Endothelial cell (in vitro differentiated cells): Measurements from ENCODE around the gene RBMS2. TPM values are rescaled to one million over a fixed set of nuclear protein-coding genes. Genes with fewer than 3 reads are reported as not detected.

Source experiments
- DNase-seq: peaks from one replicate; pipeline ENCODE4 v3.0.0; 2021; ENCODE audit warnings: low spot score
- H3K27ac Mint-ChIP-seq: one replicate; pipeline ENCODE4 v1.8.0; 2021; ENCODE audit warnings: mixed read lengths, inconsistent platforms; ENCODE audit not compliant: unreplicated experiment
- H3K27me3 Mint-ChIP-seq: one replicate; pipeline ENCODE4 v1.8.0; 2021; ENCODE audit warnings: mild to moderate bottlenecking, moderate library complexity, mixed read lengths, inconsistent platforms; ENCODE audit not compliant: unreplicated experiment
- H3K36me3 Mint-ChIP-seq: one replicate; pipeline ENCODE4 v1.8.0; 2021; ENCODE audit warnings: mild to moderate bottlenecking, low read depth, mixed read lengths, inconsistent platforms; ENCODE audit not compliant: unreplicated experiment
- H3K4me1 Mint-ChIP-seq: one replicate; pipeline ENCODE4 v1.8.0; 2021; ENCODE audit warnings: mild to moderate bottlenecking, mixed read lengths, inconsistent platforms; ENCODE audit not compliant: unreplicated experiment
- H3K4me3 Mint-ChIP-seq: one replicate; pipeline ENCODE4 v1.8.0; 2021; ENCODE audit warnings: mild to moderate bottlenecking, mixed read lengths, inconsistent platforms; ENCODE audit not compliant: unreplicated experiment
- H3K9me3 Mint-ChIP-seq: one replicate; pipeline ENCODE4 v1.8.0; 2021; ENCODE audit warnings: mixed read lengths, inconsistent platforms; ENCODE audit not compliant: unreplicated experiment
- total RNA-seq: library from RNA; stranded (reverse); fragmentation: NEBNext Ultra II Directional; extraction: Animal tissue kit (Norgen Biotek cat#: 25700); gene quantifications from one replicate; pipeline ENCODE4 v1.2.1, GENCODE V29; 2021; ENCODE audit not compliant: unreplicated experiment
- TF ChIP-seq, protein P1 (sequence below): fragments of 200-600 bp; sonication (generic); IDR thresholded peaks from one replicate; pipeline ENCODE4 v1.5.0; 2021; ENCODE audit warnings: antibody characterized with exemption; ENCODE audit not compliant: unreplicated experiment

The RBMS2 gene
- total RNA-seq, 1 donor from 2014 or later = 122 TPM

DNA sequence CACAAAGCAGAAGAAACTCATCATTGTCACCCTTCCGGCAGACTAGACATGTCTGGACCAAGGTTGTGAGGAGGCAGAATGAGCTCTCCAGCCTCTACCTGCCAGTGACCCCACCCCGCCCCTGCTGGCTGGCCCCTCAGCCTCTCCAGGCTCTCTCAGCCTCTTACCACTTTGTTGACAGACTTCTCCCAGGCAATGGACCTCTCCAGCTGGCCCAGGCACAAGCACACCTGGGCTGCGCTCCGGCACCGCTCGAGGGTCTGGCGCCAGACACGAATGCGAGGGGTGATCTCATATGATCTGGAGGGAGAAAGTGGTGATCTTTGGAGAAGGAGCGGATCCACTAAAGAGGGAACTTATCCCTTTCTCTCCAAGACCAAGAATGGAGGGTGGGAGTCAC, 78.2 kb downstream of the RBMS2 start:
- no peak overlapping the region for H3K4me3 Mint-ChIP-seq
- TF ChIP-seq, protein P1, sequence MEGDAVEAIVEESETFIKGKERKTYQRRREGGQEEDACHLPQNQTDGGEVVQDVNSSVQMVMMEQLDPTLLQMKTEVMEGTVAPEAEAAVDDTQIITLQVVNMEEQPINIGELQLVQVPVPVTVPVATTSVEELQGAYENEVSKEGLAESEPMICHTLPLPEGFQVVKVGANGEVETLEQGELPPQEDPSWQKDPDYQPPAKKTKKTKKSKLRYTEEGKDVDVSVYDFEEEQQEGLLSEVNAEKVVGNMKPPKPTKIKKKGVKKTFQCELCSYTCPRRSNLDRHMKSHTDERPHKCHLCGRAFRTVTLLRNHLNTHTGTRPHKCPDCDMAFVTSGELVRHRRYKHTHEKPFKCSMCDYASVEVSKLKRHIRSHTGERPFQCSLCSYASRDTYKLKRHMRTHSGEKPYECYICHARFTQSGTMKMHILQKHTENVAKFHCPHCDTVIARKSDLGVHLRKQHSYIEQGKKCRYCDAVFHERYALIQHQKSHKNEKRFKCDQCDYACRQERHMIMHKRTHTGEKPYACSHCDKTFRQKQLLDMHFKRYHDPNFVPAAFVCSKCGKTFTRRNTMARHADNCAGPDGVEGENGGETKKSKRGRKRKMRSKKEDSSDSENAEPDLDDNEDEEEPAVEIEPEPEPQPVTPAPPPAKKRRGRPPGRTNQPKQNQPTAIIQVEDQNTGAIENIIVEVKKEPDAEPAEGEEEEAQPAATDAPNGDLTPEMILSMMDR = no peak
- peaks cover 6% of the 10 kb centered on the region for H3K27me3 Mint-ChIP-seq
- peaks cover 63% of the 10 kb centered on the region for H3K36me3 Mint-ChIP-seq
- H3K27ac Mint-ChIP-seq = no peak overlapping the region
- no peaks in the 10 kb centered on the region for H3K4me1 Mint-ChIP-seq
- no peak for DNase-seq
- H3K9me3 Mint-ChIP-seq = no peaks in the 10 kb centered on the region

DNA sequence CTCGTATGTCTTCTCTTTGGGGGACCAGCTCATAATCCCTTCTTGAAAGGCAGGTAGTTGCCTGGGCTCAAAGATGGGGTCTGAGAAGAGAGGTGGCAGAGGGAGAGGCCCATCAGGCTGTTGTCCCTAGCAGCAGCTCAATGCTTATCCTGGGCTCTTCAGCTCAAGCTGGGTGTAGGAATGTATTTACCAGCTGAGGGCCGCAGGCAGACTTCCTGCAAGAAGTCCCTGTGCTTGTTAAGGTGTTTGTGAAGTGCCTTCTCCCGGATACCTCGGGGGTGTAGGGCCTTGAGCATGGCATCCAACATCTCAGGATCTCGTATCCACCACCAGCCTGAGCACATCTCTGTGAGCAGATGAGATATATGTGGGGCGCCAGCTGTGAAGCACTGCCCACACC, 79.1 kb downstream of the RBMS2 start:
- DNase-seq = no peak
- no peaks in the 10 kb centered on the region for H3K9me3 Mint-ChIP-seq
- TF ChIP-seq, protein P1 = no peak
- peaks cover 8% of the 10 kb centered on the region for H3K27me3 Mint-ChIP-seq
- no peaks in the 10 kb centered on the region for H3K4me1 Mint-ChIP-seq
- H3K4me3 Mint-ChIP-seq = no peak overlapping the region
- H3K36me3 Mint-ChIP-seq = peaks cover 68% of the 10 kb centered on the region
- no peak overlapping the region for H3K27ac Mint-ChIP-seq

DNA sequence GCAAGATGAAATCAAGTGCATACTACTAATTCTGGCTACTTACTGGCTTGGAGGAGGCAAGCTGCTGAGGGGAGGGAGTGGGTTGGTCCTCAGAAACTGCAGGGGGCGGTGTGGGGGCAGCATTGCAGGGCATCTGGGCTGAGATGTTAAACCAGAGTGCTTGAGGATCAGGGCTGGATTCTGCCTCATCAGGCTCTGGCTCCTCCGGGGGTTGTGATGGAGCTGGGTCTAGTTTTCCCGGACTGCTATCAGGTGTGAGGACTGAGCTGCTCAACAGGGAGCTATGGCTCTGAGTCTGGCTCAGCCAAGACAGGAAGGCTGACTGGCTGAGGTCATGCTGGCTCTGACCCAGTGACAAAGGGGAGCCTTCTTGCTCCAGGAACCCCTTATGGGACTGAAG, 79.9 kb downstream of the RBMS2 start:
- peak; percentile 28 for DNase-seq
- peaks cover 10% of the 10 kb centered on the region for H3K27me3 Mint-ChIP-seq

DNA sequence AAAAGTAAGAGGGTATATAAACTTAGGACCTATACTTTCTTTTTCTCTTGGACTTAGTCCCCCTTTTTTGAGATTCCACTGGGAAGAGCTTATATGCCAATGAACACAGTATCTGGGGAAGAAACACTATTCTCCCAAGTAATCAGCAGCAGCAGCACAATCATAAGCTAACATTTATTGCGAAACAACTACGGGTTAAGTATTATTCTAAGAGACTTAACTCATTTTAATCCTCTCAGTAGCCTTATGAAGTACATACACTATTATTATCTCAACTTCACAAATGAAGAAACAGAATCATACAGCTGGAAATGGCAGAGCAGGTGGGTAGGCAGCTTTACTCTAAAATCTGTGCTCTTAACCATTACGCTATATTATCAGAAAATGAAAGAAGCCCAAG, 80.6 kb downstream of the RBMS2 start:
- Mint-ChIP-seq H3K4me3 (peak overlapping the region; percentile 51), H3K9me3 (no peaks in the 10 kb centered on the region), H3K36me3 (peaks cover 76% of the 10 kb centered on the region), H3K27ac (no peak overlapping the region), H3K4me1 (no peaks in the 10 kb centered on the region), H3K27me3 (peaks cover 10% of the 10 kb centered on the region)
- DNase-seq = no peak
- TF ChIP-seq, protein P1 = no peak

More for the DNA sequence above, 79.9 kb downstream of the RBMS2 start:
- Mint-ChIP-seq H3K4me3 (peak overlapping the region; percentile 35), H3K27ac (no peak overlapping the region), H3K9me3 (no peaks in the 10 kb centered on the region), H3K36me3 (peaks cover 76% of the 10 kb centered on the region), H3K4me1 (no peaks in the 10 kb centered on the region)
- TF ChIP-seq, protein P1 = no peak

DNA sequence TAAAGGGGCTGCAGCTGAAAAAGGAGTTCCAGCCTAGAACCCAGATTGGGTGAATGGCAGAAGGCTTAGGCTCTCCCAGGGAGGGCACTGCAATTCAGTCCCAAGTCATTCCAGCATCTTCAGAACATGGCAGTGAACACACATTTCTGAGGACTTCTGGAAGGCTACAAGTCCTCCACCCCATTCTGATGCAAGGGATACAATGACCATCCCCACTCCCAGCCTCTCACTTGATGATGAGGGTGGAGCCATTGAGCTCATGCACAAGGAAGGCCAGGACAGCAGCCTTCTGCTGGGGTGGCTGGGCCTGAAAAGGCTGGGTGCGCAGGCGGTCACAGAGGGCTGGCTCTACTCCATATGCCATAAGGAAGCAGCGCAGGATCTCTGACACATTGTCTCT, 82.7 kb downstream of the RBMS2 start:
- Mint-ChIP-seq H3K9me3 (no peaks in the 10 kb centered on the region), H3K4me1 (no peaks in the 10 kb centered on the region), H3K36me3 (peaks cover 66% of the 10 kb centered on the region), H3K27ac (peak overlapping the region; percentile 52), H3K27me3 (peaks cover 7% of the 10 kb centered on the region), H3K4me3 (peak overlapping the region; percentile 44)
- no peak for DNase-seq
- TF ChIP-seq, protein P1 = no peak
